Chondrocyte (in vitro differentiated cells): ENCODE results near the gene RAB18. TPM values are rescaled to one million over a fixed set of nuclear protein-coding genes. Genes with fewer than 3 reads are reported as not detected.

Experiments used
- DNase-seq: peaks from one replicate; pipeline ENCODE4 v3.0.0; 2021; ENCODE audit warnings: mixed read lengths, low spot score
- H3K27ac Mint-ChIP-seq: one replicate; pipeline ENCODE4 v1.8.0; 2021; ENCODE audit warnings: mild to moderate bottlenecking, moderate library complexity, mixed read lengths; ENCODE audit not compliant: unreplicated experiment
- H3K27me3 Mint-ChIP-seq: 2 replicates; pipeline ENCODE4 v1.8.0; 2021; ENCODE audit warnings: low read depth, mixed read lengths
- H3K36me3 Mint-ChIP-seq: 2 replicates; pipeline ENCODE4 v1.8.0; 2021; ENCODE audit warnings: low read depth, mixed read lengths
- H3K4me1 Mint-ChIP-seq: 2 replicates; pipeline ENCODE4 v1.8.0; 2021; ENCODE audit warnings: low read depth, mild to moderate bottlenecking, mixed read lengths
- H3K4me3 Mint-ChIP-seq: one replicate; pipeline ENCODE4 v1.8.0; 2021; ENCODE audit warnings: mild to moderate bottlenecking, moderate library complexity, mixed read lengths; ENCODE audit not compliant: unreplicated experiment
- H3K9me3 Mint-ChIP-seq: 2 replicates; pipeline ENCODE4 v1.8.0; 2021; ENCODE audit warnings: low read depth, mixed read lengths
- CTCF ChIP-seq: fragments of 200-600 bp; sonication (generic); IDR thresholded peaks from 2 replicates; pipeline ENCODE4 v1.5.0; 2021; ENCODE audit warnings: antibody characterized with exemption, mild to moderate bottlenecking, moderate library complexity
- total RNA-seq: library from RNA; stranded (reverse); gene quantifications from 3 replicates; pipeline ENCODE4 v1.2.1, GENCODE V29; 2021

RAB18 gene
- total RNA-seq, 1 donor from 2014 or later = 176 TPM

- Mint-ChIP-seq H3K27ac (no peak overlapping the region), H3K27me3 (no peaks in the 10 kb centered on the region), H3K36me3 (peaks cover 20% of the 10 kb centered on the region), H3K4me3 (no peak overlapping the region), H3K4me1 (peaks cover 24% of the 10 kb centered on the region), H3K9me3 (no peaks in the 10 kb centered on the region)
- no peak for TF ChIP-seq CTCF
- DNase-seq = no peak
Measured at GRCh38 chr10:27535317-27535716, 31.2 kb downstream of the RAB18 start.

- peaks cover 20% of the 10 kb centered on the region for H3K36me3 Mint-ChIP-seq
- no peak overlapping the region for H3K4me3 Mint-ChIP-seq
- no peak for DNase-seq
- H3K27me3 Mint-ChIP-seq = no peaks in the 10 kb centered on the region
- H3K9me3 Mint-ChIP-seq = no peaks in the 10 kb centered on the region
- no peak overlapping the region for H3K27ac Mint-ChIP-seq
- TF ChIP-seq CTCF = no peak
- peaks cover 14% of the 10 kb centered on the region for H3K4me1 Mint-ChIP-seq
Measured at GRCh38 chr10:27536437-27536836, 32.3 kb downstream of the RAB18 start.

GRCh38 chr10:27537166-27537565, 33.1 kb downstream of the RAB18 start:
- Mint-ChIP-seq H3K27me3 (no peaks in the 10 kb centered on the region), H3K36me3 (peaks cover 20% of the 10 kb centered on the region), H3K4me1 (peaks cover 8% of the 10 kb centered on the region), H3K27ac (no peak overlapping the region), H3K4me3 (no peak overlapping the region), H3K9me3 (no peaks in the 10 kb centered on the region)
- no peak for TF ChIP-seq CTCF
- no peak for DNase-seq

GRCh38 chr10:27537787-27538186, 33.7 kb downstream of the RAB18 start:
- peaks cover 10% of the 10 kb centered on the region for H3K4me1 Mint-ChIP-seq
- no peaks in the 10 kb centered on the region for H3K9me3 Mint-ChIP-seq
- no peak overlapping the region for H3K27ac Mint-ChIP-seq
- peaks cover 20% of the 10 kb centered on the region for H3K36me3 Mint-ChIP-seq
- no peak overlapping the region for H3K4me3 Mint-ChIP-seq
- no peak for TF ChIP-seq CTCF
- DNase-seq = no peak
- no peaks in the 10 kb centered on the region for H3K27me3 Mint-ChIP-seq

- Mint-ChIP-seq H3K4me1 (peaks cover 14% of the 10 kb centered on the region), H3K4me3 (no peak overlapping the region), H3K9me3 (no peaks in the 10 kb centered on the region), H3K36me3 (peaks cover 22% of the 10 kb centered on the region), H3K27me3 (no peaks in the 10 kb centered on the region), H3K27ac (no peak overlapping the region)
- DNase-seq = no peak
- TF ChIP-seq CTCF = no peak
Measured at GRCh38 chr10:27540672-27541071, 36.6 kb downstream of the RAB18 start.
